Fibroblast of lung (primary cell): Measurements from ENCODE around the gene RTN3.

Source experiments
- EZH2 ChIP-seq: IDR thresholded peaks from 2 replicates; pipeline ENCODE4 v1.5.1; 2012; ENCODE audit warnings: low read length, control low read depth, mild to moderate bottlenecking; ENCODE audit errors: missing control alignments
- TF ChIP-seq, protein P1 (sequence below), 2 donors: IDR thresholded peaks in 1 of 2; conservative IDR thresholded peaks in 1 of 2; 1 replicate in 1 of 2; 2 replicates in 1 of 2; pipeline ENCODE4 v1.5.1; 2011 to 2012; ENCODE audit warnings: low read length in 2 of 2, control low read depth in 1 of 2, inconsistent platforms in 1 of 2, low read depth in 1 of 2, mild to moderate bottlenecking in 1 of 2

DNA sequence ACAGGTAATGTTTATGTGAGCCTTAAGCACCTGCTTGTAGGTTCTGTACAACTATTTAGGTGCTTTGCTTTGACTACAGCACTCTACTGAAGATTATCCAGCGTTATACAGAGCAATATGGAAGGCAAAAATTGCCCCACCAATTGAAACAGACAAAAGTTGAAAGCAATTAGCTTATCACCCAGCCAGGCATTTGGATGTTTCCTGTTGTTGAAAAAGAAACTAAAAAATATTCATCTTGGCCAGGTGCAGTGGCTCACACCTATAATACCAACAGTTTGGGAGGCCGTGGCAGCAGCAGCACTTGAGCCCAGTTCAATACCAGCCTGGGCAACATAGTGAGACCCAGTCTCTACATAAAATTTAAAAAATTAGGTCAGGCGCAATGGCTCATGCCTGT is 28.6 kb upstream of the RTN3 start:
- TF ChIP-seq, protein P1, sequence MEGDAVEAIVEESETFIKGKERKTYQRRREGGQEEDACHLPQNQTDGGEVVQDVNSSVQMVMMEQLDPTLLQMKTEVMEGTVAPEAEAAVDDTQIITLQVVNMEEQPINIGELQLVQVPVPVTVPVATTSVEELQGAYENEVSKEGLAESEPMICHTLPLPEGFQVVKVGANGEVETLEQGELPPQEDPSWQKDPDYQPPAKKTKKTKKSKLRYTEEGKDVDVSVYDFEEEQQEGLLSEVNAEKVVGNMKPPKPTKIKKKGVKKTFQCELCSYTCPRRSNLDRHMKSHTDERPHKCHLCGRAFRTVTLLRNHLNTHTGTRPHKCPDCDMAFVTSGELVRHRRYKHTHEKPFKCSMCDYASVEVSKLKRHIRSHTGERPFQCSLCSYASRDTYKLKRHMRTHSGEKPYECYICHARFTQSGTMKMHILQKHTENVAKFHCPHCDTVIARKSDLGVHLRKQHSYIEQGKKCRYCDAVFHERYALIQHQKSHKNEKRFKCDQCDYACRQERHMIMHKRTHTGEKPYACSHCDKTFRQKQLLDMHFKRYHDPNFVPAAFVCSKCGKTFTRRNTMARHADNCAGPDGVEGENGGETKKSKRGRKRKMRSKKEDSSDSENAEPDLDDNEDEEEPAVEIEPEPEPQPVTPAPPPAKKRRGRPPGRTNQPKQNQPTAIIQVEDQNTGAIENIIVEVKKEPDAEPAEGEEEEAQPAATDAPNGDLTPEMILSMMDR (conservative IDR thresholded peaks at IDR 0.05 in 1 of 2, IDR thresholded peaks at IDR 0.05 in 1 of 2; ENCODE audit: low read depth in 1 of 2, low read length in 2 of 2), result no peak
- no peak for TF ChIP-seq EZH2
